HG03097 (cell line): Measurements from ENCODE around the gene FOXP1.
A peak's percentile ranks its signal among the peaks of the same experiment; 100 is the strongest.
"Not testable (repeated sequence)": the region's sequence is repeated elsewhere in the genome, so short reads cannot be mapped to it uniquely, and the experiment has no call there.

Experiments
- ATAC-seq: cut with Tn5 transposase; IDR thresholded peaks from one replicate; pipeline ENCODE4 v1.9.1; 2021; ENCODE audit not compliant: unreplicated experiment, low FRiP score

The FOXP1 gene

DNA sequence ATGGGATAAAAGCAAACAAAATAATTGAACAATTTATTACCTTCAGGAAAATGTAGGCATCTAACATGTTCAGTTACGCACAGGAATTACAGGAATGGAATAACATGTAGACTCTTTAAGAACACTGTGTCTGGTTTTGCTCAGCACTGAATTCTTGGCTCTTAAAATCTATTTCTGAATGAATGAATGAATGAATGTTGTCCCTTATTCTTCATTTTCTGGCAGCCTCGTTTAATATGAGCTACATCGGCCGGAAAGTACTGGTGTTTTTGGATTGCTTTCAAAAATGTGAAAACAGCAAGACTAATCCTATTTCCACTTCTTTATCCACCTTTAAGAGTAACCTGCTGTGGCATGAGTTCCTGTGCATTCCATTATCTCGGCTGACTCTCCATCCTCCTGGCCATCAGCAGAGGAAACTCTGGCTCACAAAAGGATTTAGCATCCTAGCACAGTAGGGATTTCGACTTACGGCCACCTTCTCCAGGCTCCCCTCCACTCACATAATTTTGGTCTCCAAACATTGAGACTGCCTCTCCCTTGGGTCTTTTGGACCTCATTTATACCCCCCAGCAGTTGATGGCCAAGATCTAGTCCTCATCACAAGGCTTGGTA is 145.3 kb downstream of the FOXP1 start:
- ATAC-seq, result no peak

- ATAC-seq, result no peak
Measured at GRCh38 chr3:71436337-71436736, 147.2 kb downstream of the FOXP1 start.

GRCh38 chr3:71435836-71436235 is 147.7 kb downstream of the FOXP1 start:
- ATAC-seq, result not testable (repeated sequence)

DNA sequence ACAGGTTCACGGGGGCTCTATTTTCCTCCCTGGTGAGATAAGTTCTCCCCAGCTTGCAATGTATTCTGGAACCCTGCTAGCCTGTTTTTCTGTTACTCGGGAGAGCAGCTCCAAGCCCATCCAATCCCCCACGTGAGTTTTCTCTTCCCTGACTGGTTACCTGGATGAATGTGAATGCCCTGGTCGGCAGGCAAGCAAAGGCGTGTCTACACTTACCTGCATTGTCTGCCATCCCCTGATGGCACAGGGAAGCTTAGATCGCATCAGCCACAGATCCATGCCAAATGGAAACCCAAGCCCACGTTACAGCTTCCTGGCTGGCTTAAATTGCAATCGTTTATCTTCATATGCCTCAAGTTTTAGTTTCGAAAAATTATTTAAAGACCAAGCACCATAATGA is 149.9 kb downstream of the FOXP1 start:
- ATAC-seq, result no peak

GRCh38 chr3:71432044-71432975 is 151.2 kb downstream of the FOXP1 start:
- ATAC-seq, result no peak

DNA sequence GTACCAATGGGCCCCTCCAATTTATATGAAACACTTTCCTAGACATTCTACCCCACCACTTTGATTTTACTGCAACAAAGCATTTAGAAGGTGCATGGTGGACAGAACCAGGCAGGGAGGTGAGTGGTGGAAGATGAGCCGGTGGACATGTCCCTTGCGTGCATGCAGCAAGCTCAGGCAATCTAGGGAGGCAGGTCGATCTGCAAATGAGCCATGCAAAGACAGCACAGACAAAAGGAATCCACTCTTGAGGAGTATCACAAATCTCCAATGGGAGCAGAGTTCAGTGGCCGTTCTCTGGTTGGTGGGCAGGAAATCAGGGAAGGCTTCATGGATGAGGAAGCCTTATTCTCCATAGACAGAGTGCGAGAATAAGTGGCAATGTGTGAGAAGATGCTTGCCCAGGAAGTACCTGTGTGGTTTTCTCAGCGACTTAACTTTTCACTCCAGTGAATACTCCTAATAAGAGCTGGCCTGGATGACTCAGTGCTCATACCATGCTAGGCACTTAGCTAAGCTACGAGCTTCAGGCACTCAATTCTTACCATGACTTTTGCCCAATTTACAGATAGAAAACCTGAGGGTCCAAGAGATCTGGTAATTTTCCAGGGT is 152.5 kb downstream of the FOXP1 start:
- no peak for ATAC-seq

DNA sequence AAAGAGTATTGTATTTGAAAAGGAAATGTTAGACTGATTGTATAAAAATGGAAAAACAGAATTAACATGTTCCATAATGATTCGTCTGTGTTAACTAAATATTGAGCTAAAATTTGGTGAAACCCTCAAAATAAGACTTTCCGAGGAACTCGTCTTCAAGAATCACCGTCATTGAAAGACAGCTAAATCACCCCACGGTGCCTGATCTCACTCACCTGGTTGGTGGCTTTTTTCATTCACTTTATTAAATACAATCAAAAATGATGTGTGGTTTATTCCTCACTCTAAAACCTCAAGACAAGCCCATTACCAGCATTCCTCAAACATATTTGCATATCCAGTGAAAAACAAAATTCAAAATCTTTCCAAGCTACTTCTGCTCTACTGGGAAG is 153.9 kb downstream of the FOXP1 start:
- no peak for ATAC-seq

DNA sequence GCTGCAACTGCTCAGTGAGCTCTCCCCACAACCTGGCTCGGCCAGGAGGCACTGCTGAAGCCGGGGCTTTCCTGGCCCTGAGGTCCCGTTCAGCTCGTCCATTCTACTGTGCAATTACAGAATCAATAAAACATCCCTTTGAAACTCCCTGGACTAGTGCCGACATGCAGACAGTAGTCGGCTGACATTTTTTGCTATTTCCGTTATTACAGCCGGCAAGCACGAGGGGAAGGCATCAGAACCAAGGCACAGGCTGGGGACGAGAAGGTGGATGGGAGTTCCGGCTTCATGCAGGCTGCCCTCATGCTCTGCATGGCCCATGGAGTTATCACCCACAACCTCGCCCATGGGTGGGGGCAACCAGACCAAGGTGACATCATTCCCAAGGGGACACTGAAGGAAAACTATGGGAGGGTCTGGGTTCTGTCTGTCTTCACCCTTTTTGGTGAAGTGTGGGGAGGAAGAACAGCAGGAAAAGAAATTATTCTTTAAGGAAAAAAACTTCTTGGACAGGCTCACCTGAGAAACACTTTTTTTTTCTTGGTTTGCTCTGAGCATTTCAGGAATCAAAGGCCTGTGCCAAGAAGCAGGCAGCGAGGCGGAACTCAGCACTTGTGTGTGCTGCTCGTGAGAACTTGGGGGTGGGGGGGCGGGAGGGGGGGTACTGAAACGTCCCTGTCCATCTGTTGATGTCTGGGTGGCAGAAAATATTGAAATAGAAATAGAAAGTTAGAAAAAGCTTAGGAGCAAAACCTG is 154.5 kb downstream of the FOXP1 start:
- no peak for ATAC-seq

- no peak for ATAC-seq
Measured at GRCh38 chr3:71425491-71426071, 157.9 kb downstream of the FOXP1 start.

- no peak for ATAC-seq
Measured at GRCh38 chr3:71423151-71423906, 160.2 kb downstream of the FOXP1 start.

- ATAC-seq, result peak; percentile 98
Measured at GRCh38 chr3:71421820-71422566, 161.5 kb downstream of the FOXP1 start.

- peak; percentile 53 for ATAC-seq
Measured at GRCh38 chr3:71421475-71421819, 162.1 kb downstream of the FOXP1 start.

- no peak for ATAC-seq
Measured at GRCh38 chr3:71419369-71419768, 164.2 kb downstream of the FOXP1 start.

DNA sequence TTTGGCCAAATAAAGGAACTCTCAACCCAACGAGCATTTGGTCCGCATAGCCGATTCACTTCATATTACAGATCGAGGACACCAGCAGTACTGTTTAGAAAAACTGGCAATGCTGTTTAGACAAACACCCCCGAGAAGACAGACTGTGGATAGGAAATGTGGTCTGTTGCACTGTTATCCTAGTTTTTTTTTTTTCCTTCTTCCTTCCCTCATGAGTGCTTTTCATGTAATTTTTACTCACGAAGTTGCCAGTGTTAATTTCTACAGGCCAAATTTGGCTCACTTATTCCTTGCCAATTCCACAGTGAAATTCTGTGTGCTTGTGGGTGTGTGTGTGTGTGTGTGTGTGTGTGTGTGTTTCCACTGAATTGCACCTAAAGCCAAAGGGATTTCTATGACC is 165.7 kb downstream of the FOXP1 start:
- ATAC-seq, result no peak

DNA sequence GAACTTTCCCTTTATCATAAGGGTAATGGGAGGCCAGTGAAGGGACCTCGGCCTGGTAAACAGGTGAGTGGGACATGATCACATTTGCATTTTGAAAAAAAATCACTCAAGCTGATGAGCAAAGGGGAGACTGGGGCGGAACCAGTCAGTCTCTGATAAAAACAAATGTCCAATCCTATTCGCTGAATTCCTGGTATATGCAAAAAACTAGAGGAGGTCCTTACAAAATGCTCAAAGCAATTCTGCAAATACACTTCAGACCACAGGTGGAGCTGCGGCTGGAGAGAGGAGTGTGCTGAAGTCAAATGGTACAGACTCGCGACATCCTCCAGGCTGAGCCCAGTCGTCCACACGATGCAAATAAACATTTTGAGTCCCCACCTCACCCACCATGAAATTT is 166.7 kb downstream of the FOXP1 start:
- no peak for ATAC-seq

- ATAC-seq, result no peak
Measured at GRCh38 chr3:71415681-71416122, 167.8 kb downstream of the FOXP1 start.

- no peak for ATAC-seq
Measured at GRCh38 chr3:71414189-71414927, 169.2 kb downstream of the FOXP1 start.

DNA sequence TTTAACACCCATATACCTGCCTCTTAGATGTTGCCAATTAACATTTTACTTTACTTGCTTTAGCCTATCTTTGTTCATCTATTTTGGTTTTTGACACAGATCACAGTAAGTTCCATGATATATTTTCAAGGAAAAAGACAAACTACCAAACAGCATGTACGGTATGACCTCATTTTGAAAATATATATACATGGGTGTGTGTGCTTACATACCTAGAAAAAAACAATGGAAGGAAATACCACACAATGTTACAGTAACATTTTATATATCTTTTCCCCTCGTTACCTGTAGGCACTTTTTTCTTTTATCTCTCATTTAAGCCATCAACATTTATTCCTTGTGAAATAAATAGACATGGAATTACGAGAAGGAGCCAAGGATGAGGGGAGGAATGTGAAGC is 170.0 kb downstream of the FOXP1 start:
- no peak for ATAC-seq
